Measurements from ENCODE around the gene FADS2. TPM values are rescaled to one million over a fixed set of nuclear protein-coding genes. Genes with fewer than 3 reads are reported as not detected.
A peak's percentile ranks its signal among the peaks of the same experiment; 100 is the strongest.
"Not testable (repeated sequence)": the region's sequence is repeated elsewhere in the genome, so short reads cannot be mapped to it uniquely, and the experiment has no call there.

Gene FADS2
- polyA plus RNA-seq, 4 donors = 86.1 to 110 (median 94.1) TPM

DNA sequence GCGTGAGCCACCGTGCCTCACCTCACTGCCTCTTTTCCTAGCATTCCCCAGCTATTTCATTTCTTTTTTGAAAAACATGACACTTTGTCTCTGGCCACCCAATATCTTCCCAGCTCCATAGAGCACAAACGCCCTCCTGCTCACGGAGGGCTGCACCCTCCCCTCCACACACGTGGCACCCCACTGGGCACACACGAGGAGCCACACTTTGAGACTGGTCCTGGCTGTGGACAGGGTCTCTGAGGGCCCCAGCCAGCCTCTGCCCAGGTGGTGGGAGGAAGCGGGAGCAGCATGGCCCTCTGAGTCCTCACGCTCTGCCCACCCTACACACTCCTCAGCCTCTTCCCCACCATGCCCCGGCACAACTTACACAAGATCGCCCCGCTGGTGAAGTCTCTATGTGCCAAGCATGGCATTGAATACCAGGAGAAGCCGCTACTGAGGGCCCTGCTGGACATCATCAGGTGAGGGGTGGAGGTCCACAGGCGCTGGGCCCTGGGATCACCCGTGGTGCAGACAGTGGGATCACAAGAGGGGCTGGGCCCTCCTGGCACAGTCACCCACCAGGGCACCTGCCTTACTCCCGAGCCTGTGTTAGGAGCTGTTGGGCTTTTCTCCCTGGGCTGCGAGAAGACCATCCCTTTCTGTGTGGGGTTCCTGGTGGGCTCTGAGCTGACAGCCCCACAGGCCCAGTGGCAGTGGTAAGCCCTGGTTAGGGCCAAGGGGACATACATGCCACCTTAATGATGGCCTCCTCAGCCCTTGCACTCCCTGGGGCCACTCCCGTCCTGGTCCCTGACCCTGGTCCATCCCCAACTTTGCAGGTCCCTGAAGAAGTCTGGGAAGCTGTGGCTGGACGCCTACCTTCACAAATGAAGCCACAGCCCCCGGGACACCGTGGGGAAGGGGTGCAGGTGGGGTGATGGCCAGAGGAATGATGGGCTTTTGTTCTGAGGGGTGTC is 37.0 kb downstream of the FADS2 start:
- DNase-seq (ENCODE audit: low read depth in 4 of 4, low spot score in 3 of 4) = no peak

DNA sequence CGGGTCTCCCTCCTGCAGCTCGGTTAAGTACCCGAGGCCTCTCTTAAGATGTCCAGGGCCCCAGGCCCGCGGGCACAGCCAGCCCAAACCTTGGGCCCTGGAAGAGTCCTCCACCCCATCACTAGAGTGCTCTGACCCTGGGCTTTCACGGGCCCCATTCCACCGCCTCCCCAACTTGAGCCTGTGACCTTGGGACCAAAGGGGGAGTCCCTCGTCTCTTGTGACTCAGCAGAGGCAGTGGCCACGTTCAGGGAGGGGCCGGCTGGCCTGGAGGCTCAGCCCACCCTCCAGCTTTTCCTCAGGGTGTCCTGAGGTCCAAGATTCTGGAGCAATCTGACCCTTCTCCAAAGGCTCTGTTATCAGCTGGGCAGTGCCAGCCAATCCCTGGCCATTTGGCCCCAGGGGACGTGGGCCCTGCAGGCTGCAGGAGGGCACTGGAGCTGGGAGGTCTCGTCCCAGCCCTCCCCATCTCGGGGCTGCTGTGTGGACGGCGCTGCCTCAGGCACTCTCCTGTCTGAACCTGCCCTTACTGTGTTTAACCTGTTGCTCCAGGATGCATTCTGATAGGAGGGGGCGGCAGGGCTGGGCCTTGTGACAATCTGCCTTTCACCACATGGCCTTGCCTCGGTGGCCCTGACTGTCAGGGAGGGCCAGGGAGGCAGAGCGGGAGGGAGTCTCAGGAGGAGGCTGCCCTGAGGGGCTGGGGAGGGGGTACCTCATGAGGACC is 38.3 kb downstream of the FADS2 start:
- DNase-seq (ENCODE audit: low read depth in 4 of 4, low spot score in 3 of 4) = no peak

DNA sequence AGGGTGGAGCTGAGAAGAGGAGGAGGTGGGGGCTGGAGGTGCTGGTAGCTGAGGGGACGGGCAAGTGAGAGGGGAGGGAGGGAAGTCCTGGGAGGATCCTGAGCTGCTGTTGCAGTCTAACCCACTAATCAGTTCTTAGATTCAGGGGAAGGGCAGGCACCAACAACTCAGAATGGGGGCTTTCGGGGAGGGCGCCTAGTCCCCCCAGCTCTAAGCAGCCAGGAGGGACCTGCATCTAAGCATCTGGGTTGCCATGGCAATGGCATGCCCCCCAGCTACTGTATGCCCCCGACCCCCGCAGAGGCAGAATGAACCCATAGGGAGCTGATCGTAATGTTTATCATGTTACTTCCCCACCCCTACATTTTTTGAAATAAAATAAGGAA is 38.9 kb downstream of the FADS2 start:
- DNase-seq (ENCODE audit: low read depth in 4 of 4, low spot score in 3 of 4) = no peak

DNA sequence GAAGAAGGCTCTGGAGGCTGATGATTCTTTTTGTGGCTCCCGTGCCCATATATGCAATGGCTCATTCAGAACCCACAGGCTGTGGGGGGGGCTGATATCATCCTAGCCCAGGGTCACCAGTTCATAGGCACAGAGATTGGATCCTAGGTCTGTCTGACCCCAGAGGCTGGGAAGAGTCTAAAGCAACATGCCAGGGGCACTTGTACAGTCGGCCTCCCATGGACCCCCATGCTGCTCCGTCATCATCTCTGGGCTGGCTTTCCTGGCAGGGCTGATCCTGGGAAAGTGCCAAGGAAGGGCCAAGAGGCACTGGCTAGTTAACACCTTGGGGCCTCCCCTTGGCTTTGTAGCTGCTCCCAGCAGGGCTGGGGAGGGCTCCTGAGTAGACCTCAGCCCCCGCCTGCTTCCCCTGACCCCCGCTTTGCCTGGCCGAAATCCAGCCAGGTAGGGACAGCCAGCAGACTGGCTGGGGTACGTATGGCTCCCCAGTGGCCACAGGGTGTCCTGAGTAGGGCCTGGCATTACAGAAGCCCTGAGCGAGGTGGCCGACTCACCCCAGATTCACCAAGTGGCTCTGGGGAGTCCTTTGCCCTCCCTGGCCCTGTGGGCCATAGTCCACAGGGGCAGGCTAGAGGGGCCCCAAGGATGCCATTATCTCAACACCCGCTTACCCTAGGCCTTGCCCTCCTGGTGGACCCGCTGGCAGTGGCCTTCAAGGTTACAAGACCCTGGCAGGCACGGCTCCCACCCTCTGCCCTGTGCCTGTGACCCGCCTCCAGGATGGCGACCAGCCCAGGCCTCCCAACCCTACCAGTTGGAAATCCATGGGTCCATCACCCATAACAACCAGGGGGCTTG is 40.7 kb downstream of the FADS2 start:
- DNase-seq (ENCODE audit: low read depth in 4 of 4, low spot score in 3 of 4) = no peak

DNA sequence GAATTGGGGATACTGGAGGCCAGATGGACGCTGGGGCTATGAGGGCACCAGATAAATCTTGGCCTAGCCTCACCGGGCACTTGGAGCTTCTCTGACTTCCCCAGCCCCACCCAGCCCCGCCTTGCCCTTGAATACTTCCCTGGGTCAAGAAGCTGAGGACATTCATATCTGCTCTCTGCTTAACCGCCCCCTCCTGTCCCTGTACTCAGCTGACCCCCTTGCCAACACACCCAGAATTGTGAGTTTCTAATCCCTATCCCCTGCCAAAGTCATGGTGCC is 41.3 kb downstream of the FADS2 start:
- no peak for DNase-seq (ENCODE audit: low read depth in 4 of 4, low spot score in 3 of 4)

DNA sequence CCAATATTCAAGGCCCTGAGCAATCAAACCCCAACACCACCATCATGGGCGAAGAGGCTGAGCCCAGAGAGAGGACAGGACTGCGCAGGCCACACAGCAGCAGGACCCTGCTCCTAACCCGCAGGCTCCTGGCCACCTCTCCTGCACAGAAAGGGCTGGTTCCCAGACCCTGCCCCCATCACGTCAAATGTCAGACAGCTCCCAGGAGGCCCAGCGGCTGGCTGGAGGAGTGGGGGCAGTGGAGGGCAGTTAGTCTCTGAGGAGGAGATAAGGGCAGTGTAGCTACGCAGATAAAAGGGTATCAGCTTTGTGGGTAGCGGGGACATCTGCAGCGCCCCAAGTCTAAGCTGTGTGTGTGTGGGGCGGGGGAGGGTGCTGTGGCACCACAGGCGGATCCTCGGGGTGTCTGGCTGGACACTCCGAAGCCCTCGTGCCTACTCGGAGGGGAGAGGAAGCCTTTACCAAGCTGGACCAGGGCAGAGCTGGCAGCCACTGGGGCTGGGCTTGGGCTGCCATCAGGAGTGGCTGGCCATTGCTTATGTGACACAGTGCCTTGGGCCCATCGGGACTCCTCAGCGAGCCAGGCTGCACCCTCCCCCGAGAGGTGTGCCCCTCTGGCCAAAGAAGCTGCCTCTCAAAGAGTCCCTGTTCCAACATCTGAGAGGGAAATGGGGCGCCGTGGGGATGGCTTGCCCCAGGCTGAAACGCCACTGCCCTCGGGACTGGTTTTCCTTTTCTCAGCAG is 41.8 kb downstream of the FADS2 start:
- DNase-seq (ENCODE audit: low read depth in 4 of 4, low spot score in 3 of 4) = no peak

DNA sequence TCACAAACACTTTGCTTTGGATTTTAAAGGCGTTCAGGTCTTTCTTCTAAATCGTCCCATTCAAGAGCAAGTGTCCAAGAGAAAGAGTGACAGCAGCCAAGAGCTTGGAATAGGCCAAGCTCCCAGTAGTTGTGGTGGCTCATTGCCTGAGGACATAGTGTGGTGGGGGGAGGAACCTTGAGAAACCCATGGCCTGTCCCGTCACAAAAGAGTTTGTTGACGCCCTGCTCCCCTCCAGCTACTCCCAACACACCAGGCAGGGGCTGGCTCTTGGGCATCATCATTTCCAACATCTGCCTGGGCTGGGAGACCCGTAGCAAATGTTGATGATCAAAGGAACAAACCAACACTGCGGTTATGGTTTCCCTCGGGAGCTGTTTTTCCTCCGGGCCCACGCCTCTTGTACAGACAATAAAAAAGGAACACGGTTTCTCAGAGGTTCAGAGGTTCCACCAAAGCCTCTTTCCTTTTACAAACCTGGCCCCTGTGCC is 42.5 kb downstream of the FADS2 start:
- no peak for DNase-seq (ENCODE audit: low read depth in 4 of 4, low spot score in 3 of 4)

DNA sequence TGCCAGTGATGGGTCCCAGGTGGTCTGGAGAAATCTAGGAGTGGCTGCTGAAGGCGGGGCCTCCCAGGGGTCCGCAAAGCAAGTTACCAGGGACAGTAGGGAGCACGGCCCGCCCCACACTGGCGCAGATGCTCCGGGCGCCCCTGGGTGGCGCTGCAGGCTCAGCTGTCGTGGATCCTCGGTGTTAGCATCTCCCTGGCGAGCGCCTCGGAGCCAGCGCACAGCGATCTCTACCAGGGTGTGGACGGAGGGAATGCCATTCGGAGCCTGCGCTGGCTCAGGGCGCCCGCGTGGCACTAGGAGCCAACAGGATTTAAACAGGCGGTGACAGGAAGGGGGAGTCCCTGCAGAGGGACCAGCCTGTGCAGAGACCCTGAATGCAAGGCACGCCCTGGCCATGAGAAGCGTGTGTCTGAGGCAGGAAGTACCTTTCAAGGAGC is 43.1 kb downstream of the FADS2 start:
- peak in 3 of 4 donors; percentile 49 to 58 (median 54) for DNase-seq (ENCODE audit: low read depth in 4 of 4, low spot score in 3 of 4)

DNA sequence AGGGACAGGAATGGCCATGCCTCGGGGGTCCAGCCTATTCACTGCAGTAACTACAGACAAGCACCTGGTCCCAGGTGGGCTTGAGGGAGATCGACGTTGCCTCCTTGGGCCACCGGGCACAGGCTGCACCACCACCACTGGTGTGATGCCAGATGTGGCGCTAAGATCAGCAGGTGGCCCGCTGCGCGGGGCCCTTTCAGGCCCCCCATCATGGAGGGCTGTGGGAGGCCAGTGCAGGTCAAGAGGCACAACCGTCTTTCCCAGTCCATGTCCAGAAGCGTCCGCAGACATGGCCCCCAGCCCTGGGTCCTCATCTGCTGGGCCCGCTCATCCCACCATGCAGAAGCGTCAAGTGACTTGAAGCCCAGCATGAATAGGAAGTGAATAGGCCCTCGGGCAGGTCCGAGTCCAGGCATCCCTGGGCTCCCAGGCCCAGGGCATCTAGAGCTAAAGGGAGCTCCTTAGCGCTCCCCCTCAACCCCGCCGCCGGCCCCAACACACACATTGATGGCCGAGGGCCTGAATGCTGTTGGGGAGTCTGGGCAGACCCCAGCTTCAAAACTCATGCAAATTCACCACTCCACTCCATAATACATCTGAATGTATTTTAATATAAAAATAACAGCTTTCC is 45.0 kb downstream of the FADS2 start:
- DNase-seq (ENCODE audit: low read depth in 4 of 4, low spot score in 3 of 4) = no peak

DNA sequence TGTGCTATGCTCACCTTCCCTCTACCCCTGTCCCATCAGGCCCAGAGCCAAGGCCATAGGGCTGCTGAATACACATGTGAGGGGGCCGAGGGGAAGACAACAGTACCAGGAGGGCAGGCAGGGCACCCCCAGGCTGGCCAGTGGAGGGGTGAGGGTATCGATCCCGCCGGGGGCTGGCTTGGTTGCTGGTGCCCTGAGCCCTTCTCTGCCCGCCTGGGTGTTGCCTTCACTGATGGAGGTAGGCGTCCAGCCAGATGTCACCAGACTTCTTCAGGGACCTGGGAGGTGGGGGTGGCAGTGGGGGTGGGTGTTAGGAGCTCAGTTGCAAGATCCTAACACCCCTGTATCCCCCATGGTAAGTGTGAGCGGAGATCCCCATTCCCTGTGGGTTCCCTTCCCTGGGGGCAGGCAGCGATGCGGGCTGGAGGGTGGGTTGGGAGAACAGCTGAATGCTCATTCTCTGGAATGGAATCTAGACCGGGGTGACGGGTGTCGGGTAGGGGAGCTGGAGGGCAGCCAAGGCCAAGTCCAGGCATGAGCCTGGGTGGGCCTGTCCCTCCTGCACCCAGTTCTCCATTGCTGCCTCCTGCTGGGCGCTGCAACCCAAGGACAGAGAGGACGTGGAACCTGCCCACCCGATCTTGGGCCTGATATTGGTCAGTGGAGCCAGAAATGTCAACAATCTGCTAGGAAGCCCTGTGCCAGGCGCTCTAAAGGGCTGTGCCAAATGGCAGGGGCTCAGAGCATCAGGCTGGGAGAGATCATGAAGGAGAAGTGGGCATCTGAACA is 45.7 kb downstream of the FADS2 start:
- no peak for DNase-seq (ENCODE audit: low read depth in 4 of 4, low spot score in 3 of 4)

DNA sequence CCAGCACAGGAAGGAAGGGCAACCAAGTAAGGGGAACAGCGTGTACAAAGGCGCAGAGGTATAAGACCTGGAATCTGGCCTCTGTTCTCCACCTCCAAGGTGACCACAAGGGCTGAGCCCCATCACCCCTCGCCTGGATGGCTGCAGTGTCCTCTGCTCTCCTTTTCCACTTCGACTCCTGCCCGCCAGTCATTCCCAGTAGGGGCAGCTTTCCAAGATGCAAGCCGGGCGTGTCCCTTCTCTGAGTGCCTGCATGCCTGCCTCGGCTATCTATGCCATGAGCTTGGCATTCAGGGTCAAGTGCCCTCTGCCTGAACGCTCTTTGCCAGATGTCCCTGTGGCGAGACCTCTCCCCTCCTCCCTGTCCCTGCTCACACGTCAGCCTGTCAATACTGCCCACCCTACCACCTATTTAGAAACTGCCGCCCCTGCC is 46.3 kb downstream of the FADS2 start:
- no peak for DNase-seq (ENCODE audit: low read depth in 4 of 4, low spot score in 3 of 4)

DNA sequence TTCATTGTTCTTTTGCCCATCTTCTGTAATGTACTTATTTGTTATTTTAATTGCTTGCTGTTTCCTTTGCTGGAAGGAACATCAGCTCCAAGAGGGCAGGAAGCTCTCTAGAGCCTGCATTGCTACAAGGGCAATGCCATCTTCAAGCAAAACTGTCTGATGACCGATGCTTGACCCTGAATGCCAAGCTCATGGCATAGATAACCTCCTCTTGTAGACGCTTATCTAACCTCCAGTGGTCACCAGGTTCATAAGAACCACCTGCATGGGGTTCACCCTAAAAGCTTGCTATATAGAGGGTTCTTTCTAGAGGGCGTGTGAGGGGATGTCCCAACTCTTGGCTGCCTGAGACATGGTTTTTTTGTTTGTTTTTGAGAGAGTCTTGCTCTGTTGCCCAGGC is 46.8 kb downstream of the FADS2 start:
- DNase-seq (ENCODE audit: low read depth in 4 of 4, low spot score in 3 of 4) = no peak

DNA sequence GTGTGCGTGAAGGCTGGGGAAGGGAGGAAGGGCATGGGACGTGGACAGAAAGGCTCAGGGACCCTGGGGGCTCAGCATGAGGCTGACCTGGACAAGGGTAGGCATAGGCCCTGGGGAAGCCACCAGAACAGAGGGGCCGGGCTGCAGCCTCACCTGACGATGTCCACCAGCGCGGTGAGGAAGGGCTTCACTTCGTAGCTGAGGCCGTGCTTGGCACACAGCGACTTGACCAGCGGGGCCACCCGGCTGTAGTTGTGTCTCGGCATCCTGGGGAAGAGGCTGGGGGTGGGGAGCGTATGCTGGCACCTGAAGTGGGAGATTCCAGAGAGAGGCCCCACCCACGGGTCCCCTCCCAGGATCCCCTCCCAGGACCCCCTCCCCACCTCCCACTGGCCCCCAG is 47.6 kb downstream of the FADS2 start:
- no peak for DNase-seq (ENCODE audit: low read depth in 4 of 4, low spot score in 3 of 4)

DNA sequence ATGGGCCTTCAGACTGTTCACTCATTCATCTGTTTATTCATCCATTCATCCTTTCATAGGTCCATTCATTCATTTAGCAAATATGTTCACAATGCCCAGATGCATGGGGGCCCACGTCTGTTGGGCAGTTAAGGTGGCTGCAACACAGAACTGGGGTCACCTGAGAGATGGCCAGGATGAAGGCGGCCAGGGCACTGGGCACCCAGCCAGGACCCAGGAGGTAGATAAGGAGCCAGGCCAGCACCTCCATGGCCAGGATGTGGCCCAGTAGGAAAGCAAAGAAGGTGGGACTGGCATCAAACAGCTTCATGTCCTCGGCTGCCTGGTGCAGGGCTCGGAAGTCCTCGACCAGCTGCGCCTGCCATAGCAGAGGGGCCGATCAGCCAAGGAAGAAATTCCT is 51.1 kb downstream of the FADS2 start:
- DNase-seq (ENCODE audit: low read depth in 4 of 4, low spot score in 3 of 4) = no peak

DNA sequence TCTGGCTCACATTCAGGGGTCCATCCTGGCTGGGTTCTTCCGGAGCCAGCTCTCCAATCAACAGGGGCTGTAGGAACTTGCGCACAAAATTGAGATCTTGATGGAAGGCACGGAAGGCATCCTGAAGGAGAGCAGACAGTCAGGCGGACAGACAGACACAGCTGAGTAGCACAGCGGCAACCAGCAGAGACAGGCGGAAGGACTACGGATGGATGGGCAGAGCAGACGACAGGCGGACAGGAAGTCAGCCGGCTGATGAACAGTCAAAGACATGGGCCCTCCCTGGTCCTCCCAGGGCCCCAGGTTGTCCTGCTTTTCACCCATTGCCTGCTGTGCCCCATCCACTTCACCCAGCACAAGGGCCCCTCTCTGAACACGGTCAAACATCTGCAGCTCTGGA is 51.9 kb downstream of the FADS2 start:
- no peak for DNase-seq (ENCODE audit: low read depth in 4 of 4, low spot score in 3 of 4)

DNA sequence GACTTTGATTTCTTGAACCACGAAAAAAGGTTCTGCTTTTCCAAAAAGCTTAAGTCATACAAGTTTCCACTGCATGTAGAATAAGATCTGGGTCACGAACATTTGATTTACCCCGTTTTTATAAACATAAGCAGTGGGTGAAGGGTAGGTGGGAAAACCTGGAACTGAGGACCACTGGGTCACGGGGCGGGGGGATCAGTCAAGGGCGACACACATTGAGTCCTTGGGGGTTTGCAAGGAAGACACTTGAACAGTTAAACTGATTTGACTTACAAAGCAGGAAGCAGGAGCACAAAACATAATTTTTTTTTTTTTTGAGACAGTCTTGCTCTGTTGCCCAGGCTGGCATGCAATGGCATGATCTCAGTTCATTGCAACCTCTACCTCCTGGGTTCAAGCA is 52.4 kb downstream of the FADS2 start:
- no peak for DNase-seq (ENCODE audit: low read depth in 4 of 4, low spot score in 3 of 4)

DNA sequence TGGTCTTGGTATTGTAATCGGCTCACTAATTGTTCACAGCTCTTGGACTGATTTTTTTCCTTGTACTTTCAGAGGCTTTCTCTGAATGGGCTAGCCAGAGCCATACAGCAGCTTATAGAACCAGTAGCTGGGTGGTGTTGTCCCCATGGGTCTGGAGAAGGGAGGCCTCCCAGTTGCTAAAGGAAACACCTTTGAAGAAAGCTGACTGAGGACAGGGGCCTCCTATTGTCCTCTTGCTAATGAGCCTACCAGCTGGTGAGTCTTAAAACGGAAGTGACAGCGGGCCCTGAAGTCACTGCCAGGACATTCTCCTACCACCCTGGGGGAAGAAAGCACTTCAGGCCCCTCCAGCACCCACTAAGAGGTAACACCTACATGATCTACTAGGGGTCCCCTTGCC is 53.3 kb downstream of the FADS2 start:
- no peak for DNase-seq (ENCODE audit: low read depth in 4 of 4, low spot score in 3 of 4)

DNA sequence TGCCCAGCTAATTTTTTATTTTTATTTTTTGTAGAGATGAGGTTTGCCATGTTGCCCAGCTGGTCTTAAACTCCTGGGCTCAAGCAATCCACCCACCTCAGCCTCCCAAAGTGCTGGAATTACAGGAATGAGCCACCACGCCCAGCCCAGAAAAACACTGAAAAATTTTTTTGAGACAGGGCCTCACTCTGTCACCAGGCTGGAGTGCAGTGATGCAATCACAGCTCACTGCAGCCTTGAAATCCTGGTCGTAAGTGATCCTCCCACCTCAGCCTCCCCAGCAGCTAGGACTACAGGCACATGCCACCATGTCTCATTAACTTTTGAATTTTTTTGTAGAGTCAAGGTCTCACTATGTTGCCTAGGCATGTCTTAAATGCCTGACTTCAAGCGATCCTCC is 54.2 kb downstream of the FADS2 start:
- DNase-seq (ENCODE audit: low read depth in 4 of 4, low spot score in 3 of 4) = not testable (repeated sequence)

DNA sequence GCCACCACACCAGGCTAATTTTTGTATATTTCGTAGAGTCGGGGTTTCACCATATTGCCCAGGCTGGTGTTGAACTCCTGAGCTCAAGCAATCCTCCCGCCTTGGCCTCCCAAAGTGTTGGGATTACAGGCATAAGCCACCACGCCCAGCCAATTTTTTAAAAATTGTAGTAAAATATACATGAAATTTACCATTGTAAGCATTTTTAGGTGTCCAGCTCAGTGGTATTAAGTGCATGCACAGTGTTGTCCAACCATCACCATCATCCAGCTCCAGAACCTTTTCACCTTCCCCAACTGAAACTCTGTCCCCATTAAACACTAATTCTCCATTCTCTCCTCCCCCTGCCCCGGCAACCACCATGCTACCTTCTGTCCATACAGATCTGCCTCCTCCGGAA is 54.8 kb downstream of the FADS2 start:
- no peak for DNase-seq (ENCODE audit: low read depth in 4 of 4, low spot score in 3 of 4)

All from right renal pelvis (tissue), 4 donors.